GM21576 (cell line): ENCODE results near the gene REEP3.
A peak's percentile ranks its signal among the peaks of the same experiment; 100 is the strongest.

Experiments
- ATAC-seq: cut with Tn5 transposase; IDR thresholded peaks from one replicate; pipeline ENCODE4 v1.9.1; 2021; ENCODE audit warnings: mild to moderate bottlenecking, moderate library complexity; ENCODE audit not compliant: unreplicated experiment

Gene REEP3

GRCh38 chr10:63584725-63585035 is 63.5 kb downstream of the REEP3 start:
- ATAC-seq, result no peak

- ATAC-seq, result no peak
Measured at GRCh38 chr10:63585041-63585440, 63.8 kb downstream of the REEP3 start.

- ATAC-seq, result no peak
Measured at GRCh38 chr10:63586043-63586442, 64.8 kb downstream of the REEP3 start.

GRCh38 chr10:63587191-63587590 is 66.0 kb downstream of the REEP3 start:
- no peak for ATAC-seq

GRCh38 chr10:63588436-63589167 is 67.4 kb downstream of the REEP3 start:
- no peak for ATAC-seq

GRCh38 chr10:63591600-63592379 is 70.6 kb downstream of the REEP3 start:
- ATAC-seq, result no peak

- ATAC-seq, result no peak
Measured at GRCh38 chr10:63593576-63593975, 72.4 kb downstream of the REEP3 start.

- ATAC-seq, result no peak
Measured at GRCh38 chr10:63595072-63595471, 73.9 kb downstream of the REEP3 start.

- ATAC-seq, result no peak
Measured at GRCh38 chr10:63596924-63597323, 75.7 kb downstream of the REEP3 start.

- no peak for ATAC-seq
Measured at GRCh38 chr10:63600540-63600939, 79.3 kb downstream of the REEP3 start.

GRCh38 chr10:63603709-63604445 is 82.7 kb downstream of the REEP3 start:
- peak; percentile 79 for ATAC-seq

GRCh38 chr10:63605197-63605967 is 84.2 kb downstream of the REEP3 start:
- no peak for ATAC-seq

GRCh38 chr10:63608511-63608910 is 87.3 kb downstream of the REEP3 start:
- no peak for ATAC-seq

- no peak for ATAC-seq
Measured at GRCh38 chr10:63611078-63611477, 89.9 kb downstream of the REEP3 start.

- no peak for ATAC-seq
Measured at GRCh38 chr10:63614371-63614891, 93.2 kb downstream of the REEP3 start.

GRCh38 chr10:63618552-63618951 is 97.4 kb downstream of the REEP3 start:
- ATAC-seq, result no peak

GRCh38 chr10:63619426-63619825 is 98.2 kb downstream of the REEP3 start:
- ATAC-seq, result no peak

- ATAC-seq, result no peak
Measured at GRCh38 chr10:63622097-63622496, 100.9 kb downstream of the REEP3 start.

- no peak for ATAC-seq
Measured at GRCh38 chr10:63624701-63625100, 103.5 kb downstream of the REEP3 start.

- ATAC-seq, result no peak
Measured at GRCh38 chr10:63627396-63627795, 106.2 kb downstream of the REEP3 start.

- no peak for ATAC-seq
Measured at GRCh38 chr10:63627881-63628296, 106.7 kb downstream of the REEP3 start.
